Activated CD4-positive, alpha-beta T cell treated with anti-CD3 and anti-CD28 coated beads for 4 hours (primary cell): ENCODE data around the gene PRND.
"Not testable (repeated sequence)": the region's sequence is repeated elsewhere in the genome, so short reads cannot be mapped to it uniquely, and the experiment has no call there.

Experiments used
- DNase-seq, 2 donors: peaks; one replicate each; pipeline ENCODE4 v3.0.0-alpha.2; 2020

The PRND gene

GRCh38 chr20:4709261-4710105, 12.2 kb upstream of the PRND start:
- DNase-seq, result no peak

- no peak for DNase-seq
Measured at GRCh38 chr20:4710106-4710475, 11.6 kb upstream of the PRND start.

GRCh38 chr20:4711511-4711910, 10.2 kb upstream of the PRND start:
- no peak for DNase-seq

- DNase-seq, result no peak
Measured at GRCh38 chr20:4713401-4713800, 8.3 kb upstream of the PRND start.

GRCh38 chr20:4714818-4715217, 6.9 kb upstream of the PRND start:
- DNase-seq, result no peak

GRCh38 chr20:4717816-4718570, 3.7 kb upstream of the PRND start:
- no peak for DNase-seq

- no peak for DNase-seq
Measured at GRCh38 chr20:4719190-4719589, 2.5 kb upstream of the PRND start.

GRCh38 chr20:4720041-4720976, 1.4 kb upstream of the PRND start:
- DNase-seq, result peak; percentile 72 to 79

- DNase-seq, result no peak
Measured at GRCh38 chr20:4720977-4721349, 746 bp upstream of the PRND start.

- no peak for DNase-seq
Measured at GRCh38 chr20:4722571-4722970, 862 bp downstream of the PRND start.

- DNase-seq, result no peak
Measured at GRCh38 chr20:4722993-4723392, 1.3 kb downstream of the PRND start.

GRCh38 chr20:4723553-4723952, 1.8 kb downstream of the PRND start:
- not testable (repeated sequence) for DNase-seq

- DNase-seq, result no peak
Measured at GRCh38 chr20:4724459-4725262, 3.0 kb downstream of the PRND start.

- DNase-seq, result no peak
Measured at GRCh38 chr20:4725263-4725550, 3.5 kb downstream of the PRND start.

- peak; percentile 18 to 35 for DNase-seq
Measured at GRCh38 chr20:4726710-4727397, 5.1 kb downstream of the PRND start.

- no peak for DNase-seq
Measured at GRCh38 chr20:4728120-4728760, 6.5 kb downstream of the PRND start.

GRCh38 chr20:4729265-4729664, 7.6 kb downstream of the PRND start:
- no peak for DNase-seq

- no peak for DNase-seq
Measured at GRCh38 chr20:4730780-4731179, 9.1 kb downstream of the PRND start.

GRCh38 chr20:4736875-4737274, 15.2 kb downstream of the PRND start:
- no peak for DNase-seq

GRCh38 chr20:4737857-4738627, 16.3 kb downstream of the PRND start:
- DNase-seq, result no peak
